Smooth muscle cell of the umbilical artery (primary cell): ENCODE measurements around the gene FADS1. TPM values are rescaled to one million over a fixed set of nuclear protein-coding genes. Genes with fewer than 3 reads are reported as not detected.

Experiments
- total RNA-seq: library from RNA; depleted of rRNA; stranded (reverse); fragments of >200 nt; gene quantifications from 2 replicates; pipeline ENCODE4 v1.2.3, GENCODE V29; 2014

FADS1 gene
- 138 and 140 TPM in 2 replicates for total RNA-seq

DNA sequence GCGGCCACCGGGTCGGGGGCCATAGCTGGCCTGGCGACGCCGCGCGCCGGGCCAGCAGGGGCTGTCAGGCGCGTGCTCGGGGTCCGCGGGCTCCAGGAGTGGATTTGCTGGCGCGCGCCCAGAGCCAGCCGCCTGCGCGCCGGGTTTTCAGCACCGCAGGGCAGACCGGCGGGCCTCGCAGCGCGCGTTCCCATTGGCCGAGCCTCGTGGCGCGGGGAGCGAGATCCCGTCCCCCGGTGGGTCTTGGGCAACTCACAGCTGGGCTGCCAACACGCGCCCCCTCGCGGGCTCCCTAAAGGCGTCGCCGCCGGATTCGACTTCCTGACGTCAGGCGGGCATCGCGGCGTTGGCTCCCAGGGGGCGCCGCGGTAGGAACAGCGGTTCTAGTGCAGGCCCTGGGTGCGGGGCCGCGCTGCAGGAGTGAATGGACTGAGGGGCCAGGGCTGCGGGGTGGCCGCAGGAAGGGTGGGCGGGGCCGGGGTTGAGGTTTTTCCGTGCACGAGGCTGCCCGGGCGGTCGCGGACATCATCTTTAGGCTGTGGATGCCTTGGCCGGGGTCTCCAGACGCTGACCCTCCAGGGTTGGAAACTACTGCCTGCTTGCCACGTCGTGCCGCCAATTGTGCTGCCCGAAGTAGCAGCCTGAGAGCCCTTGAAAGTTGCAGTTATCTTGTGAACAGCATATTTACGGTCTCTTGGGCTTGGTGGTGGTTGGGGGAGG, at the start of gene FADS1:
Gene FADS1 (minus strand): TSS at position 268 of the 720 bp plus-strand sequence. CDS start 74 bp downstream, at position 194.

DNA sequence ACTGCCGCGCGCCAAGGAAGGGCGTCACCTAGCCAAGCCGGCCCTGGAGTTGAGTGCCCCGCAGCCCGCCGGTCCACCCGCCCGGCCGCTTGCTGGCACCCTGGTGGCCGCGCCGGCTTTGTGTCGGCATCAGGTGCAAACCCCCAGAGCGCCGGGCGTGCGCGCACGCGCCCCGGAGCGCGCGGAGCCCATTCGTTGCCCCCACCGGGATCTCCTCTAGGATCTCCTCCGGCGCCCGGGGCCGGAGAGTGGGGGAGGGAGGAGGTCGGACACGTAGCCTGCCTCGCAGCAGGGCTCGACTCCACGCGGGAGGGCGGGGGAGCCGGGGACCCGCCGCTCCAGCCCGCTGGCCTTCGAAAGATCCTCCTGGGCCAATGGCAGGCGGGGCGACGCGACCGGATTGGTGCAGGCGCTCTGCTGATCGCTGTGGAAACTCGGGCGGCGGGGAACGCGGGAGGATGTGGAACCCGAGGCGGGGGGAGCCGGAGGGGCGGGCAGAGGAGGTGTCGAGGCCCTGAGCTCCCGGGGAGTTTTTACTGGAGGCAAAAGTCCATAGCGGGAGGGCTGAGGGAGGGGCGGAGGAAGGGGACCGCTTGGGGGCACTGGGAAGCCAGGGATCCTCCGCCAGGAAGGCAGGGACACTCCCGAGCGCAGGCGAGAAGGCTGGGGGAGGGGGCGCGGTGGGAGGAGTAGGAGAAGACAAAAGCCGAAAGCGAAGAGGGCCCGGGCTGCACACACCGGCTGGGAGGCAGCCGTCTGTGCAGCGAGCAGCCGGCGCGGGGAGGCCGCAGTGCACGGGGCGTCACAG, 11.0 kb upstream of the FADS1 start, which contains the start of gene FADS2:
Gene FADS2 (plus strand): TSS at position 730 of the 808 bp plus-strand sequence. CDS start 91 bp downstream, outside the sequence.

GRCh38 chr11:61792310-61793082, 24.3 kb downstream of the FADS1 start, which contains the start of the genes FEN1 and TMEM258:
Gene FEN1 (plus strand): TSS chr11:61792911. CDS start chr11:61795362, 2,451 bp downstream.
Gene TMEM258 (minus strand): TSS chr11:61792599. CDS start chr11:61792558, 41 bp downstream.

DNA sequence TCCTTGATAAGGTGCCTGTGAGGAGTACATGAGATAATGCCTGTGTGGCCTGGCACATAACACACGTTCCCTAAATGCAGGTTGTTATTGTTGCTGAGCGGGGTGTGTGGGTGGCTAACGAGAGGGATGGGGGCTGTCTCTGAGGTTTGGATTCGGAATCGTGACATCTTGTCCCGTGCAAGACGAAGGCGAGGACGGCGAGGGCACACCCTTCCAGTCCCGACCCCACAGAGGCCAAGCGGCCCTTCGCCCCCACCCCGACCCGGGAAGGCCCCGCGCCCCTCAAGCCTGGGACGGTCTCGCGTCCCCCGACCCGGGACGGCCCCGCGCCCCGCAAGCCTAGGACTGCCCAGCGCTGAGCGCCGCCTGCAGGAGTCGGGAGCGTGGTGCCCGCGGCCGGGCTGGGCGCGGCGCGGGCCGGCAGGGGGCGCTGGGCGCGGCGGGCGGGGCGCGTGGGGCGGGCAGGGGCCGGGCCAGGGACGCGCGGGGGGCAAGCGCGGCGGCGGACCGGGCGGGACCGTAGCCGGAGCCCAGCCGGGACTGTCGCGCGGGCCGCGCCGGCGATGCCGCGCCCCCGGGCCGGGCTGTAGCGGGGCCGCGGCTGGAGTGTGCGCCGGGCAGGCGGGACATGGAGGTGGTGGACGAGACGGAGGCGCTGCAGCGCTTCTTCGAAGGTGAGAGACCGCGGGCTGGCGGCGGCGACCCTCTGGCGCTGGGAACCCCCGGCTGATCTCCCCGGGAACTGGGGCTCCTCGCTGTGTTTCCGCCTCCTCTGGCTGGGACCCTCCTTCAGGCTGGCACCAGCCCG, 64.5 kb downstream of the FADS1 start, which contains the start of gene MYRF:
Gene MYRF (plus strand): TSS at position 520 of the 808 bp plus-strand sequence. CDS start 109 bp downstream, at position 629.

Other genes with a start within 250 kb of the FADS1 start
- gene SYT7, start 235.9 kb downstream of the FADS1 start, total RNA-seq = 0.59 and 11.1 TPM in 2 replicates
- 2.1 and 4.4 TPM in 2 replicates for gene DAGLA, start 136.6 kb downstream of the FADS1 start, total RNA-seq
- gene MYRF, start 64.4 kb downstream of the FADS1 start, total RNA-seq = 22.0 and 26.3 TPM in 2 replicates
- gene TMEM258, start 24.4 kb downstream of the FADS1 start, total RNA-seq = 19.6 and 62.4 TPM in 2 replicates
- gene FEN1, start 24.1 kb downstream of the FADS1 start, total RNA-seq = 8.6 and 18.8 TPM in 2 replicates
- gene FADS2, start 11.3 kb upstream of the FADS1 start, total RNA-seq = 252 and 342 TPM in 2 replicates
- gene FADS3, start 74.5 kb upstream of the FADS1 start, total RNA-seq = 74.2 and 138 TPM in 2 replicates
- 2.1 and 2.3 TPM in 2 replicates for gene RAB3IL1, start 100.6 kb upstream of the FADS1 start, total RNA-seq
- 2.8 and 9.5 TPM in 2 replicates for gene BEST1, start 133.3 kb upstream of the FADS1 start, total RNA-seq
- gene FTH1, start 150.6 kb upstream of the FADS1 start, total RNA-seq = 2,108 and 2,864 TPM in 2 replicates